H9 (cell line): Measurements from ENCODE around the gene STAMBPL1. TPM values are rescaled to one million over a fixed set of nuclear protein-coding genes. Genes with fewer than 3 reads are reported as not detected.

Experiments
- DNase-seq: peaks from one replicate; pipeline ENCODE4 v3.0.0-alpha.2; 2017
- H2AFZ ChIP-seq: one replicate; pipeline ENCODE4 v1.6.1; 2013; ENCODE audit warnings: mild to moderate bottlenecking, low read length, control low read depth, moderate library complexity
- H2AK5ac ChIP-seq: 2 replicates; pipeline ENCODE4 v1.6.1; 2013; ENCODE audit warnings: low read length, control low read depth, mixed read lengths; ENCODE audit not compliant: insufficient read length
- H2BK120ac ChIP-seq: one replicate; pipeline ENCODE4 v1.6.1; 2013; ENCODE audit warnings: low read depth, mild to moderate bottlenecking, low read length, control low read depth, inconsistent platforms; ENCODE audit not compliant: poor library complexity, severe bottlenecking
- H2BK12ac ChIP-seq: 2 replicates; pipeline ENCODE4 v1.6.1; 2013; ENCODE audit warnings: low read length, control low read depth, mixed read lengths, low read depth; ENCODE audit not compliant: insufficient read length
- H2BK15ac ChIP-seq: 2 replicates; pipeline ENCODE4 v1.6.1; 2013; ENCODE audit warnings: low read depth, low read length, control low read depth
- H2BK20ac ChIP-seq: one replicate; pipeline ENCODE4 v1.6.1; 2013; ENCODE audit warnings: low read depth, mild to moderate bottlenecking, low read length, control low read depth, inconsistent platforms; ENCODE audit not compliant: poor library complexity, severe bottlenecking
- H2BK5ac ChIP-seq: 2 replicates; pipeline ENCODE4 v1.6.1; 2013; ENCODE audit warnings: low read length, control low read depth, mixed read lengths; ENCODE audit not compliant: insufficient read length
- H3K14ac ChIP-seq: 2 replicates; pipeline ENCODE4 v1.6.1; 2013; ENCODE audit warnings: low read length, control low read depth; ENCODE audit not compliant: insufficient read depth
- H3K18ac ChIP-seq: 2 replicates; pipeline ENCODE4 v1.6.1; 2013; ENCODE audit warnings: low read depth, mild to moderate bottlenecking, mixed read lengths, low read length, control low read depth; ENCODE audit not compliant: insufficient read length
- H3K23ac ChIP-seq: 2 replicates; pipeline ENCODE4 v1.6.1; 2013; ENCODE audit warnings: low read length, control low read depth, mixed read lengths, low read depth; ENCODE audit not compliant: insufficient read length
- H3K23me2 ChIP-seq: 2 replicates; pipeline ENCODE4 v1.6.1; 2013; ENCODE audit warnings: low read depth, mild to moderate bottlenecking, mixed read lengths, low read length, control low read depth; ENCODE audit not compliant: insufficient read length, poor library complexity, severe bottlenecking
- H3K27ac ChIP-seq: 2 replicates; pipeline ENCODE4 v1.5.1; 2013; ENCODE audit warnings: low read length, control low read depth, mixed read lengths, low read depth; ENCODE audit not compliant: insufficient read length
- H3K27me3 ChIP-seq: 2 replicates; pipeline ENCODE4 v1.6.1; 2013; ENCODE audit warnings: low read length, control low read depth, inconsistent platforms; ENCODE audit not compliant: insufficient read depth
- H3K4ac ChIP-seq: 2 replicates; pipeline ENCODE4 v1.6.1; 2013; ENCODE audit warnings: low read depth, mild to moderate bottlenecking, control low read depth, inconsistent platforms, low read length, moderate library complexity
- H3K4me1 ChIP-seq: 2 replicates; pipeline ENCODE4 v1.6.1; 2013; ENCODE audit warnings: low read length, control low read depth, inconsistent platforms; ENCODE audit not compliant: insufficient read depth
- H3K4me2 ChIP-seq: 2 replicates; pipeline ENCODE4 v1.6.1; 2013; ENCODE audit warnings: low read length, control low read depth, mixed read lengths; ENCODE audit not compliant: insufficient read length, insufficient read depth
- H3K56ac ChIP-seq: 2 replicates; pipeline ENCODE4 v1.6.1; 2013; ENCODE audit warnings: low read depth, mild to moderate bottlenecking, mixed read lengths, low read length, control low read depth; ENCODE audit not compliant: insufficient read length
- H3K79me1 ChIP-seq: 2 replicates; pipeline ENCODE4 v1.6.1; 2013; ENCODE audit warnings: low read depth, mild to moderate bottlenecking, moderate library complexity, low read length, control low read depth, inconsistent platforms; ENCODE audit not compliant: insufficient read depth, poor library complexity, severe bottlenecking
- H3K79me2 ChIP-seq: 2 replicates; pipeline ENCODE4 v1.6.1; 2013; ENCODE audit warnings: low read length, control low read depth, inconsistent platforms; ENCODE audit not compliant: insufficient read depth
- H3K9ac ChIP-seq: 2 replicates; pipeline ENCODE4 v1.6.1; 2013; ENCODE audit warnings: low read length, control low read depth, mixed read lengths; ENCODE audit not compliant: insufficient read length; ENCODE audit errors: extremely low read depth
- H3K9me3 ChIP-seq: one replicate; pipeline ENCODE4 v1.6.1; 2013; ENCODE audit warnings: low read depth, low read length, inconsistent platforms; ENCODE audit not compliant: control insufficient read depth
- H3T11ph ChIP-seq: one replicate; pipeline ENCODE4 v1.6.1; 2013; ENCODE audit warnings: mild to moderate bottlenecking, low read length, control low read depth, inconsistent platforms
- H4K20me1 ChIP-seq: one replicate; pipeline ENCODE4 v1.6.1; 2013; ENCODE audit not compliant: control insufficient read depth, insufficient read length, insufficient read depth
- H4K5ac ChIP-seq: 2 replicates; pipeline ENCODE4 v1.6.1; 2013; ENCODE audit warnings: low read depth, mild to moderate bottlenecking, mixed read lengths, low read length, control low read depth; ENCODE audit not compliant: insufficient read length
- H4K8ac ChIP-seq: replicated peaks from 2 replicates; pipeline ENCODE4 v1.6.1; 2013; ENCODE audit warnings: low read length, control low read depth, mixed read lengths, low read depth; ENCODE audit not compliant: insufficient read length
- H4K91ac ChIP-seq: 2 replicates; pipeline ENCODE4 v1.6.1; 2013; ENCODE audit warnings: low read depth, mild to moderate bottlenecking, moderate library complexity, mixed read lengths, low read length, control low read depth; ENCODE audit not compliant: insufficient read length
- H3K27ac Mint-ChIP-seq, 3 experiments: 2 replicates in 2 of 3; 3 replicates in 1 of 3; pipeline ENCODE4 v1.8.0; 2020 to 2021; ENCODE audit warnings: mixed read lengths in 3 of 3, mild to moderate bottlenecking in 1 of 3, moderate library complexity in 1 of 3
- H3K27me3 Mint-ChIP-seq: 2 replicates; pipeline ENCODE4 v1.8.0; 2021; ENCODE audit warnings: low read depth, mild to moderate bottlenecking, moderate library complexity, mixed read lengths
- H3K36me3 Mint-ChIP-seq, 3 experiments: 2 replicates in 2 of 3; 3 replicates in 1 of 3; pipeline ENCODE4 v1.8.0; 2020 to 2021; ENCODE audit warnings: low read depth in 3 of 3, mixed read lengths in 3 of 3; ENCODE audit not compliant: insufficient read depth in 1 of 3
- H3K4me1 Mint-ChIP-seq, 2 experiments: 2 replicates each; pipeline ENCODE4 v1.8.0; 2020; ENCODE audit warnings: mixed read lengths in 2 of 2
- H3K4me3 Mint-ChIP-seq, 2 experiments: 2 replicates in 1 of 2; 3 replicates in 1 of 2; pipeline ENCODE4 v1.8.0; 2020 to 2021; ENCODE audit warnings: mild to moderate bottlenecking in 2 of 2, mixed read lengths in 2 of 2, moderate library complexity in 1 of 2
- H3K9me3 Mint-ChIP-seq, 2 experiments: 2 replicates in 1 of 2; 3 replicates in 1 of 2; pipeline ENCODE4 v1.8.0; 2020; ENCODE audit warnings: mild to moderate bottlenecking in 2 of 2, mixed read lengths in 2 of 2, moderate library complexity in 1 of 2
- CTCF ChIP-seq: fragments of 200-600 bp; sonication (generic); conservative IDR thresholded peaks from 3 replicates; pipeline ENCODE4 v1.8.0; 2021; ENCODE audit warnings: antibody characterized with exemption, mild to moderate bottlenecking
- WGBS: extraction: QIAGEN DNeasy Blood & Tissue Kit; methylation state at CpG from one replicate; pipeline ENCODE4 v1.1.7; 2013; ENCODE audit warnings: missing lambda C conversion rate, low lambda C conversion rate, mixed read lengths; ENCODE audit not compliant: insufficient read length; ENCODE audit errors: extremely low coverage; 5-methylcytosine and 5-hydroxymethylcytosine counted together
- total RNA-seq: library from RNA; stranded (reverse); gene quantifications from 2 replicates; pipeline ENCODE4 v1.2.1, GENCODE V29; 2021

Gene STAMBPL1
- total RNA-seq, 1 experiment from 2014 or later, result 3.2 TPM

GRCh38 chr10:88911851-88912250, 31.8 kb downstream of the STAMBPL1 start:
- H3K27ac ChIP-seq, result no peak overlapping the region
- no peak overlapping the region for H2BK120ac ChIP-seq
- H4K8ac ChIP-seq, result no peak overlapping the region
- no peak overlapping the region for H3T11ph ChIP-seq
- H3K79me2 ChIP-seq, result no peaks in the 10 kb centered on the region
- 0 out of 4 replicates have a peak, but pooled peaks cover 0 to 3% of the 10 kb centered on the region in 2 experiments for H3K4me1 Mint-ChIP-seq
- H4K91ac ChIP-seq, result no peak overlapping the region
- H2BK20ac ChIP-seq, result no peak overlapping the region
- H3K27me3 Mint-ChIP-seq, result no peaks in the 10 kb centered on the region
- H2BK5ac ChIP-seq, result no peak overlapping the region
- WGBS, result no CpG with 5 or more reads among the region's 3 CpGs
- H4K20me1 ChIP-seq, result no peaks in the 10 kb centered on the region
- H3K36me3 Mint-ChIP-seq, result no peaks in the 10 kb centered on the region
- H2BK12ac ChIP-seq, result no peak overlapping the region
- H3K56ac ChIP-seq, result no peak overlapping the region
- no peak overlapping the region for H3K4me2 ChIP-seq
- no peak overlapping the region for H2AK5ac ChIP-seq
- DNase-seq, result no peak
- no peaks in the 10 kb centered on the region for H3K4me1 ChIP-seq
- H2BK15ac ChIP-seq, result no peak overlapping the region
- no peaks in the 10 kb centered on the region for H3K27me3 ChIP-seq
- peaks cover 3% of the 10 kb centered on the region for H3K23me2 ChIP-seq
- no peak overlapping the region for H3K4ac ChIP-seq
- H3K14ac ChIP-seq, result no peak overlapping the region
- H3K79me1 ChIP-seq, result no peaks in the 10 kb centered on the region
- H3K4me3 Mint-ChIP-seq, result no peak overlapping the region
- no peak overlapping the region for H3K27ac Mint-ChIP-seq
- no peak overlapping the region for H3K9ac ChIP-seq
- no peak overlapping the region for H3K23ac ChIP-seq
- H4K5ac ChIP-seq, result no peak overlapping the region
- no peaks in the 10 kb centered on the region for H3K9me3 ChIP-seq
- no peaks in the 10 kb centered on the region for H3K9me3 Mint-ChIP-seq
- no peak overlapping the region for H2AFZ ChIP-seq
- no peak overlapping the region for H3K18ac ChIP-seq
- no peak for TF ChIP-seq CTCF
